Right lobe of liver (tissue), 6 donors: ENCODE results near the gene TMEM200A. TPM values are rescaled to one million over a fixed set of nuclear protein-coding genes. Genes with fewer than 3 reads are reported as not detected.

Experiments used
- ATAC-seq, 4 donors: fragments of 200-7000 bp; cut with Tn5 transposase; one replicate each; pipeline ENCODE4 v1.9.1; 2020; ENCODE audit warnings: mild to moderate bottlenecking in 4 of 4, moderate library complexity in 4 of 4
- DNase-seq, 3 donors: peaks; one replicate each; pipeline ENCODE4 v3.0.0-alpha.2; 2020
- H3K27ac ChIP-seq, 3 donors: fragments of 200-600 bp; one replicate each; pipeline ENCODE4 v1.8.0; 2022
- H3K27me3 ChIP-seq, 2 donors: fragments of 200-600 bp; one replicate each; pipeline ENCODE4 v1.8.0; 2022
- H3K36me3 ChIP-seq, 4 donors: fragments of 200-600 bp; sonication (generic) in 1 of 4; one replicate each; pipeline versions ENCODE4 v1.5.1 to v1.8.0; 2017 to 2022; ENCODE audit warnings: control low read depth in 1 of 4
- H3K4me1 ChIP-seq, 4 donors: fragments of 200-600 bp; sonication (generic) in 1 of 4; one replicate each; pipeline versions ENCODE4 v1.5.1 to v1.8.0; 2017 to 2022; ENCODE audit warnings: control low read depth in 1 of 4
- H3K4me3 ChIP-seq, 3 donors: fragments of 200-600 bp; one replicate each; pipeline ENCODE4 v1.8.0; 2022
- H3K9me3 ChIP-seq, 4 donors: fragments of 200-600 bp; sonication (generic) in 1 of 4; one replicate each; pipeline versions ENCODE4 v1.5.1 to v1.8.0; 2017 to 2022; ENCODE audit warnings: control low read depth in 1 of 4
- POLR2A ChIP-seq: fragments of 450-650 bp; IDR thresholded peaks from one replicate; pipeline ENCODE4 v1.6.1; 2017; ENCODE audit warnings: antibody characterized with exemption, mild to moderate bottlenecking
- WGBS: methylation state at CpG from one replicate; pipeline ENCODE4 v1.1.6; 2018; ENCODE audit warnings: low coverage, low lambda C conversion rate; ENCODE audit not compliant: insufficient coverage; ENCODE audit errors: missing lambda C conversion rate; 5-methylcytosine and 5-hydroxymethylcytosine counted together
- intact Hi-C, 2 donors: fragments of 100-400 bp; cut with DNase I; formaldehyde crosslinking; loops; one replicate each; pipeline versions ENCODE4 v1.11.2 to v1.14.1; 2022
- total RNA-seq, 6 experiments: library from RNA; depleted of rRNA in 2 of 6; stranded (reverse); fragments of >200 nt in 2 of 6; fragmentation: NEBNext Ultra II Directional in 3 of 6; extraction: Animal tissue kit (Norgen Biotek cat#: 25700) in 3 of 6; gene quantifications; one replicate each; pipeline versions ENCODE4 v1.1.0 to v1.2.4, GENCODE V29; 2016 to 2023
- TF ChIP-seq, protein P1 (sequence below), 4 donors: fragments of 200-600 bp in 3 of 4; fragments of 450-650 bp in 1 of 4; IDR thresholded peaks; one replicate each; pipeline versions ENCODE4 v1.5.1 to v1.8.0; 2016 to 2022; ENCODE audit warnings: antibody characterized with exemption in 4 of 4, mild to moderate bottlenecking in 2 of 4
- donor health status: DM: no; HTN: yes; CAD: no.
- donor health status: DM: no; HTN: no; CAD: no.
- donor health status: DM: no; HTN: no; CAD: no.
- donor health status: DM: no; HTN: yes; CAD: no.
- donor health status: DM: no; HTN: yes; CAD: no.

TMEM200A gene
- total RNA-seq, 6 experiments from 2014 or later, result 0.18 to 1.5 (median 0.31) TPM; not detected in 3

DNA sequence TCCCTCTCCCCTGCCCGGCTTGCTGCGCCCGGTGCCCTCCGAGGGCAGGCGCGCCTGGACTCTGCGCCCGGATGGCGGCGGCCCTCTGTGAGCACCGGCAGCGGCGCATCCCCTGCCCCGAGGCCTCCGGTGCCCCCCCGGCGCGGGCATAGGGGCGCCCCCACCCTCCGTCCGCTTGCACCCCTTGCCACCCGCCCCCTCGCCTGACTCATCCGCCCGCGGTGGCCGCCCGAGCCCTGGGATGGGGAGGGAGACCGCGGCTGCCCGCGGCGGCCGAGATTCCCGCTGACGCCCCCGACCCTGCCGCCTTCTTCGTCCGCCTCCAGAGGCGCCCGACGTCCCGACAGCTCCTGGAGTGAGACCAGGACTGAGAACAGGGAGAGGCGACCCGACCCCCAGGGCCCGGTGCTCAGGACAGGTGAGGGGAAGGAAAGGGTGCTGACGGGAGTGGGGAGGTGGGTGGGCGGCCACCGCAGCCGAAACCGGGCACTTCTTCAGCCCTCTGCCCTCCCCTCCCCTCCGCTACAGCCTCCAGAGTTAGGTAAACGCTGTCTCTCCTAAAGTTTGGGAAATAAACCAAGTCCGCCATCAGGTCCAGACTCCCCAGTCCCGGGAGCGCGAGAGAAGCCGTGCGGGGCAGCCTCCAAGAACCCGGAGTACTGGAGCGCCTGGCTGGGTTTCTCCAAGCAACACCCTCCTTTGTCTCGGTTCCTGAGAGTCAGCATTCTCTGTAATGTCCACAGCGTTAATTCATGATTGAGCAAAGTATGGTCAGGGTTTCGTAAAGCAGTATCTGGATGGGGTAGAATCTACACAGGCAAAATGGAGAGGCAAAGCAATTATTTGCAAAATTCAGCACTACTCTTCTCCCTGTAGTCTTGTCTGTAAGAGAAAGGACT is 539 bp downstream of the TMEM200A start:
- intact Hi-C loops, result no loop called here

DNA sequence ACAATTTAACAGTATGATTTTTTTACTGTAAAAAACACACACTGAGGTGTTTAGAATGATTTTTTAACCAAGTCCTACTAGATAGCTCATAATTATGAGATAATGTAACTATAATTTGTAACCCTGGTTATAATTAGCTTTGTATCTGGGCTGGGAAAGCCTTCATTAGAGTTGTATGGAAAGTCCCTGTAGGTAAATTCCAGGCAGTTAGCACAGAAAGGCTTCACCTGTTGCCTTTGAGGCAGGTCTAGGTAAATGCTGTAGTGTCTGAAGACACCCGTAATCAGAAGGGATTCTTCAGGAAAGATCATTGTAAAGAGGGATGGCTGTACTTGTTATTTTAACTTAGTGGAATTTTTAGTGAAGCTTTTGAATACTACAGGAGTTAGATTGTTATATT is 1.9 kb downstream of the TMEM200A start:
- H3K4me3 ChIP-seq, result no peak overlapping the region
- H3K27ac ChIP-seq, result no peak overlapping the region
- TF ChIP-seq, protein P1, sequence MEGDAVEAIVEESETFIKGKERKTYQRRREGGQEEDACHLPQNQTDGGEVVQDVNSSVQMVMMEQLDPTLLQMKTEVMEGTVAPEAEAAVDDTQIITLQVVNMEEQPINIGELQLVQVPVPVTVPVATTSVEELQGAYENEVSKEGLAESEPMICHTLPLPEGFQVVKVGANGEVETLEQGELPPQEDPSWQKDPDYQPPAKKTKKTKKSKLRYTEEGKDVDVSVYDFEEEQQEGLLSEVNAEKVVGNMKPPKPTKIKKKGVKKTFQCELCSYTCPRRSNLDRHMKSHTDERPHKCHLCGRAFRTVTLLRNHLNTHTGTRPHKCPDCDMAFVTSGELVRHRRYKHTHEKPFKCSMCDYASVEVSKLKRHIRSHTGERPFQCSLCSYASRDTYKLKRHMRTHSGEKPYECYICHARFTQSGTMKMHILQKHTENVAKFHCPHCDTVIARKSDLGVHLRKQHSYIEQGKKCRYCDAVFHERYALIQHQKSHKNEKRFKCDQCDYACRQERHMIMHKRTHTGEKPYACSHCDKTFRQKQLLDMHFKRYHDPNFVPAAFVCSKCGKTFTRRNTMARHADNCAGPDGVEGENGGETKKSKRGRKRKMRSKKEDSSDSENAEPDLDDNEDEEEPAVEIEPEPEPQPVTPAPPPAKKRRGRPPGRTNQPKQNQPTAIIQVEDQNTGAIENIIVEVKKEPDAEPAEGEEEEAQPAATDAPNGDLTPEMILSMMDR (IDR thresholded peaks at IDR 0.05), result no peak
- no peak for TF ChIP-seq POLR2A
- ATAC-seq, result no peak
- DNase-seq, result no peak
- peaks cover 0 to 14% (median 0%) of the 10 kb centered on the region in 4 donors for H3K4me1 ChIP-seq
- intact Hi-C loops, result no loop called here
- H3K27me3 ChIP-seq, result peaks cover 0 to 5% of the 10 kb centered on the region in 2 donors
- no peaks in the 10 kb centered on the region for H3K9me3 ChIP-seq
- WGBS, result 71% methylated on average over 1 of the region's 1 CpG
- H3K36me3 ChIP-seq, result no peaks in the 10 kb centered on the region

More for the DNA sequence above, 539 bp downstream of the TMEM200A start:
- peaks cover 0 to 14% (median 0%) of the 10 kb centered on the region in 4 donors for H3K4me1 ChIP-seq
- no peaks in the 10 kb centered on the region for H3K9me3 ChIP-seq
- no peak for TF ChIP-seq POLR2A
- TF ChIP-seq, protein P1 (IDR thresholded peaks at IDR 0.05), result no peak
- peak in 2 of 3 donors; percentile 21 to 52 for DNase-seq
- H3K36me3 ChIP-seq, result no peaks in the 10 kb centered on the region
- WGBS, result 13% methylated on average over 10 of the region's 65 CpGs
- H3K4me3 ChIP-seq, result peak overlapping the region; percentile 44 to 52 (median 44)
- peak overlapping the region in 1 of 3 donors; percentile 24 for H3K27ac ChIP-seq
- peaks cover 0 to 5% of the 10 kb centered on the region in 2 donors for H3K27me3 ChIP-seq
- ATAC-seq, result peak; percentile 52 to 58 (median 52)

DNA sequence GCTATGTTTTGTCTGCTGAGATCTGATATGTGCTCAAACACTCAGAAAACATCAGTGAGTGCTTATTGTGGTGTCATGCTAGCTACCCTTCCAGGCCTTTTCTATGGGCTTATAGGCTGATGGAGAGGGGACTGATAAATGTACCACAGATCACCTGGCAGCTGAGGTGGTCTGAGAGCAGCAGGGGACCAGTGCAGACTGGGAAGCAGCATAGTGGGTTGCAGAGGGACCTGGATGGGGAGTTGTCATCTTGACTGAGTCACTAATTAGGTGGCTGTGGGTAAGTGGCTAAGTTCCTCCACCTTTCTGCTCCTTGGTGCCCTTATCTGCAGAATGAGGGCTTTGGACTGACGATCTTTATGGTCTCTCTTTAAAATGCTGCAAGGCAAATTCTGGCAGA is 2.8 kb downstream of the TMEM200A start:
- Histone ChIP-seq H3K4me1 (peaks cover 0 to 14% (median 0%) of the 10 kb centered on the region in 4 donors), H3K27me3 (peaks cover 0 to 5% of the 10 kb centered on the region in 2 donors), H3K9me3 (no peaks in the 10 kb centered on the region), H3K4me3 (no peak overlapping the region), H3K36me3 (no peaks in the 10 kb centered on the region), H3K27ac (no peak overlapping the region)
- DNase-seq (no peak), ATAC-seq (no peak)
- WGBS, result 29% methylated on average over 1 of the region's 1 CpG
- TF ChIP-seq, protein P1 (IDR thresholded peaks at IDR 0.05), result no peak
- TF ChIP-seq POLR2A, result no peak
- intact Hi-C loops, result no loop called here

DNA sequence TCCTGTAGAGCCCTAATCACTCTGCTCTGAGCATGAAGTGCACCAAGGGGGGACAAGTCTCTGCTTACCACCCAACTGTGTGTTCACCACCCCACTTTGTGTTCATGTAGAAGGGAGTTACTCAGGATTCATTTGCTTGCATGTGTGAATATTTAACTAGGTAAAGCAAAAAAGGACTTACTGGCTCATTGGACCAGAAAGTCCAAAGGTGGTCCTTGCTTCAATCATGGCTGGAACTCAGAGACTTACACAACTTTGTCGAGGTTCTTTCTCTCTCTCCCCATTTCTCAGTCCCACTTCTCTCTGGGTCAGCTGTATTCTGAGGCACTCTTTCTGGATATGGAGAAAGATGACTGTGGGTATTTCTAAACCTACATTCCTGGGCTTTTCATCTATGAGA is 4.0 kb downstream of the TMEM200A start:
- Histone ChIP-seq H3K27me3 (peaks cover 0 to 5% of the 10 kb centered on the region in 2 donors), H3K4me3 (no peak overlapping the region), H3K4me1 (peaks cover 0 to 14% (median 0%) of the 10 kb centered on the region in 4 donors), H3K36me3 (no peaks in the 10 kb centered on the region), H3K9me3 (no peaks in the 10 kb centered on the region), H3K27ac (no peak overlapping the region)
- intact Hi-C loops, result no loop called here
- ATAC-seq, result no peak
- no peak for TF ChIP-seq POLR2A
- TF ChIP-seq, protein P1 (IDR thresholded peaks at IDR 0.05), result no peak
- no peak for DNase-seq
- WGBS, result 21% methylated on average over 1 of the region's 1 CpG
